ENCODE results near the gene MRPS10.
"Not testable (repeated sequence)": the region's sequence is repeated elsewhere in the genome, so short reads cannot be mapped to it uniquely, and the experiment has no call there.

The MRPS10 gene

GRCh38 chr6:42182101-42182500 lies 35.6 kb downstream of the MRPS10 start:
- DNase-seq (ENCODE audit: insufficient read length, low spot score), result no peak
- no peak for FAIRE-seq

- no peak for FAIRE-seq
- DNase-seq (ENCODE audit: insufficient read length, low spot score), result no peak
Measured at GRCh38 chr6:42179945-42180313, 37.7 kb downstream of the MRPS10 start.

GRCh38 chr6:42179261-42179944 lies 38.3 kb downstream of the MRPS10 start:
- FAIRE-seq (no peak), DNase-seq (ENCODE audit: insufficient read length, low spot score) (no peak)

- DNase-seq (ENCODE audit: insufficient read length, low spot score) (no peak), FAIRE-seq (no peak)
Measured at GRCh38 chr6:42177514-42178364, 39.9 kb downstream of the MRPS10 start.

GRCh38 chr6:42176981-42177380 lies 40.7 kb downstream of the MRPS10 start:
- FAIRE-seq (no peak), DNase-seq (ENCODE audit: insufficient read length, low spot score) (no peak)

- no peak for FAIRE-seq
Measured at GRCh38 chr6:42175860-42176259, 41.8 kb downstream of the MRPS10 start.

GRCh38 chr6:42173101-42173500 lies 44.6 kb downstream of the MRPS10 start, which contains the start of gene GUCA1A:
Gene GUCA1A (plus strand): TSS chr6:42173364. CDS start chr6:42173614, 250 bp downstream.
- no peak for FAIRE-seq
- DNase-seq (ENCODE audit: insufficient read length, low spot score), result no peak

More at GRCh38 chr6:42175860-42176259, 41.8 kb downstream of the MRPS10 start:
- DNase-seq (ENCODE audit: insufficient read length, low spot score), result no peak

- no peak for FAIRE-seq
- DNase-seq (ENCODE audit: insufficient read length, low spot score), result no peak
Measured at GRCh38 chr6:42171813-42172581, 45.7 kb downstream of the MRPS10 start.

- DNase-seq (ENCODE audit: insufficient read length, low spot score); FAIRE-seq: not testable (repeated sequence)
Measured at GRCh38 chr6:42169780-42170179, 47.9 kb downstream of the MRPS10 start.

- no peak for DNase-seq (ENCODE audit: insufficient read length, low spot score)
- FAIRE-seq, result no peak
Measured at GRCh38 chr6:42168650-42169049, 49.0 kb downstream of the MRPS10 start.

- peak; percentile 80 for DNase-seq (ENCODE audit: insufficient read length, low spot score)
- no peak for FAIRE-seq
Measured at GRCh38 chr6:42166444-42167141, 51.1 kb downstream of the MRPS10 start.

- DNase-seq (ENCODE audit: insufficient read length, low spot score) (no peak), FAIRE-seq (no peak)
Measured at GRCh38 chr6:42165016-42165415, 52.6 kb downstream of the MRPS10 start.

- FAIRE-seq (no peak), DNase-seq (ENCODE audit: insufficient read length, low spot score) (no peak)
Measured at GRCh38 chr6:42163981-42164380, 53.7 kb downstream of the MRPS10 start.

GRCh38 chr6:42162812-42163211 lies 54.8 kb downstream of the MRPS10 start:
- no peak for FAIRE-seq

GRCh38 chr6:42162384-42162783 lies 55.3 kb downstream of the MRPS10 start:
- FAIRE-seq (no peak), DNase-seq (ENCODE audit: insufficient read length, low spot score) (no peak)

More at GRCh38 chr6:42162812-42163211, 54.8 kb downstream of the MRPS10 start:
- DNase-seq (ENCODE audit: insufficient read length, low spot score), result no peak

GRCh38 chr6:42159431-42160024 lies 58.1 kb downstream of the MRPS10 start:
- FAIRE-seq, result no peak
- DNase-seq (ENCODE audit: insufficient read length, low spot score), result no peak

GRCh38 chr6:42158631-42159030 lies 59.0 kb downstream of the MRPS10 start:
- no peak for FAIRE-seq
- no peak for DNase-seq (ENCODE audit: insufficient read length, low spot score)

- DNase-seq (ENCODE audit: insufficient read length, low spot score) (no peak), FAIRE-seq (no peak)
Measured at GRCh38 chr6:42158011-42158410, 59.6 kb downstream of the MRPS10 start.

Data from HTR-8/SVneo (cell line).